ENCODE data around the gene FRMPD2. TPM values are rescaled to one million over a fixed set of nuclear protein-coding genes. Genes with fewer than 3 reads are reported as not detected.

FRMPD2 gene
- total RNA-seq, 1 experiment from 2014 or later = not detected

DNA sequence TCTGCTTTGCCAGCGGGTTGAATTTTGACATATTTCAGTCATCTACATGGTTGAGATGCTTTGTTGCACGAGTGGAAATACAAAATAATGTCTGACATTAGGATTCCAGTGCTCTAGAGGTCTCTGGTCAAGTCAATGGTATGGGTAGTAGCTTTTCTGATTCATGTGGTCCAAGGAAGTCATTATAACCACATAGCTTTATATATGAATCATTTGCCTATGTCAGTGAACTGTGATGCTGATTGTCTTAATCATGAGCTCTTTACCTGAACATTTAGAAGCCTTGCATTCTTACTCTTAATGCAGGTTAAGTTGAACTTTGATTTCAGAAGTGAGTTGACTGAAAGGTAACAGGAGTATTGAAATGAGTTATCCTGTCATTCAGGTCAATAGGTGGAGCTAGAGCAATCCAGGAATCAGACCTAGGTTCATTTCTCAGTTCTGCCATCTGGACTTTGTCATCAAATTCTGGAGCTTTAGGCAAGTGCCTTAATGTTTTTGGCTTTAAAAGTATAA lies 35.3 kb upstream of the FRMPD2 start:
- H3K4me1 ChIP-seq = peaks cover 21% of the 10 kb centered on the region
- intact Hi-C loops (cut with micrococcal nuclease; ENCODE audit: unreplicated experiment) = loop anchor here (1.0 to 5.0 kb wide), 5 partner anchors 9 to 347 kb away; partner anchors contain the start of gene ARHGAP22
- no peak overlapping the region for H3K4me3 ChIP-seq (ENCODE audit: low read depth, low read length)
- CTCF ChIA-PET = interaction anchor here (0.6 to 1.7 kb wide), 10 partner anchors 16 to 347 kb away, joined by 3 to 10 read pairs (median 3); no protein-coding TSS in a partner anchor
- BruUV-seq (replicated peaks) = no TSS peak
- no peak overlapping the region for H3K4me3 Mint-ChIP-seq (ENCODE audit: unreplicated experiment)
- DNase-seq = peak in 1 of 2 experiments; percentile 36
- H3K9me3 Mint-ChIP-seq (ENCODE audit: unreplicated experiment) = no peaks in the 10 kb centered on the region
- H3K36me3 Mint-ChIP-seq (ENCODE audit: insufficient read depth, unreplicated experiment) = peaks cover 12% of the 10 kb centered on the region
- no peaks in the 10 kb centered on the region for H3K36me3 ChIP-seq (ENCODE audit: control insufficient read depth, insufficient read depth, low read length)
- H3K4me1 Mint-ChIP-seq (ENCODE audit: low read depth, unreplicated experiment) = peaks cover 9% of the 10 kb centered on the region
- H3K27ac Mint-ChIP-seq (ENCODE audit: unreplicated experiment) = no peak overlapping the region
- POLR2A ChIA-PET = no interaction called here
- H3K27me3 Mint-ChIP-seq (ENCODE audit: insufficient read depth, unreplicated experiment) = peaks cover 2% of the 10 kb centered on the region
- peak; percentile 36 to 80 for TF ChIP-seq CTCF (IDR thresholded peaks at IDR 0.05; ENCODE audit: insufficient read depth in 1 of 2, low read depth in 1 of 2, low read length in 1 of 2, severe bottlenecking in 1 of 2, unreplicated experiment in 1 of 2)
- H3K9me3 ChIP-seq = no peaks in the 10 kb centered on the region
- H3K27me3 ChIP-seq (replicated peaks; ENCODE audit: control insufficient read depth, insufficient read depth, low read length) = no peaks in the 10 kb centered on the region

DNA sequence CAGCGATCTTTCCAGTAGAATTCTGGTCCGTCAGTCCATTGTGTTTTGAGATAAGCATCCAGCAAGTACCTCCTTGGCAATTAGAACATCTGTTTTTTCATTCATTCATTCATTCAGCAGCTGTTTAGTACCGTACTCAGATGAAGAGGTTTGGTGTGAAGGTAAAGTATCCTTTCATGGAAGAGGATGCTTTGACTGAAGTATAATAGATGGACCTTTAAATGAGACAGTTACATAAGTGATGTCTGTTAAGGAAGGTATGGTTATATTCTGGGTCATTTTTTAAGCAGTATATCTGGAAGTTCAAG lies 33.2 kb upstream of the FRMPD2 start:
- H3K4me1 Mint-ChIP-seq (ENCODE audit: low read depth, unreplicated experiment) = peaks cover 9% of the 10 kb centered on the region
- no peaks in the 10 kb centered on the region for H3K9me3 Mint-ChIP-seq (ENCODE audit: unreplicated experiment)
- no peaks in the 10 kb centered on the region for H3K27me3 ChIP-seq (replicated peaks; ENCODE audit: control insufficient read depth, insufficient read depth, low read length)
- H3K36me3 ChIP-seq (ENCODE audit: control insufficient read depth, insufficient read depth, low read length) = no peaks in the 10 kb centered on the region
- intact Hi-C loops (cut with micrococcal nuclease; ENCODE audit: unreplicated experiment) = loop anchor here (2.0 to 5.0 kb wide), 3 partner anchors 55 to 300 kb away; partner anchors contain the start of gene ARHGAP22
- no peak overlapping the region for H3K27ac Mint-ChIP-seq (ENCODE audit: unreplicated experiment)
- peaks cover 21% of the 10 kb centered on the region for H3K4me1 ChIP-seq
- CTCF ChIA-PET = interaction anchor here (1.2 to 1.4 kb wide), 2 partner anchors 24 to 349 kb away, joined by 3 to 9 read pairs; no protein-coding TSS in a partner anchor
- no peaks in the 10 kb centered on the region for H3K9me3 ChIP-seq
- H3K36me3 Mint-ChIP-seq (ENCODE audit: insufficient read depth, unreplicated experiment) = peaks cover 12% of the 10 kb centered on the region
- peak overlapping the region; percentile 81 for H3K4me3 Mint-ChIP-seq (ENCODE audit: unreplicated experiment)
- no peak for TF ChIP-seq CTCF (IDR thresholded peaks at IDR 0.05; ENCODE audit: insufficient read depth in 1 of 2, low read depth in 1 of 2, low read length in 1 of 2, severe bottlenecking in 1 of 2, unreplicated experiment in 1 of 2)
- H3K4me3 ChIP-seq (ENCODE audit: low read depth, low read length) = peak overlapping the region; percentile 88
- DNase-seq = no peak
- H3K27me3 Mint-ChIP-seq (ENCODE audit: insufficient read depth, unreplicated experiment) = peaks cover 7% of the 10 kb centered on the region
- no TSS peak for BruUV-seq (replicated peaks)
- POLR2A ChIA-PET = no interaction called here

GRCh38 chr10:48306870-48307710 lies 32.6 kb upstream of the FRMPD2 start:
- TF ChIP-seq CTCF (IDR thresholded peaks at IDR 0.05; ENCODE audit: insufficient read depth in 1 of 2, low read depth in 1 of 2, low read length in 1 of 2, severe bottlenecking in 1 of 2, unreplicated experiment in 1 of 2) = no peak
- no peak overlapping the region for H3K27ac Mint-ChIP-seq (ENCODE audit: unreplicated experiment)
- Histone ChIP-seq H3K9me3 (no peaks in the 10 kb centered on the region), H3K27me3 (replicated peaks; ENCODE audit: control insufficient read depth, insufficient read depth, low read length) (no peaks in the 10 kb centered on the region), H3K36me3 (ENCODE audit: control insufficient read depth, insufficient read depth, low read length) (no peaks in the 10 kb centered on the region), H3K4me1 (peaks cover 21% of the 10 kb centered on the region), H3K4me3 (ENCODE audit: low read depth, low read length) (peak overlapping the region; percentile 88)
- peaks cover 7% of the 10 kb centered on the region for H3K27me3 Mint-ChIP-seq (ENCODE audit: insufficient read depth, unreplicated experiment)
- H3K9me3 Mint-ChIP-seq (ENCODE audit: unreplicated experiment) = no peaks in the 10 kb centered on the region
- intact Hi-C loops (cut with micrococcal nuclease; ENCODE audit: unreplicated experiment) = loop anchor here (1.0 to 5.0 kb wide), 5 partner anchors 18 to 300 kb away; partner anchors contain the start of gene ARHGAP22
- H3K4me3 Mint-ChIP-seq (ENCODE audit: unreplicated experiment) = peak overlapping the region; percentile 81
- CTCF ChIA-PET = interaction anchor here (1.2 kb wide), 1 partner anchor 25 kb away, joined by 3 read pairs; no protein-coding TSS in a partner anchor
- POLR2A ChIA-PET = no interaction called here
- H3K36me3 Mint-ChIP-seq (ENCODE audit: insufficient read depth, unreplicated experiment) = peaks cover 12% of the 10 kb centered on the region
- peak; percentile 71 to 81 for DNase-seq
- peaks cover 9% of the 10 kb centered on the region for H3K4me1 Mint-ChIP-seq (ENCODE audit: low read depth, unreplicated experiment)
- no TSS peak for BruUV-seq (replicated peaks)

Measured in Caco-2 (cell line).